ENCODE data around the gene TMEM95. TPM values are rescaled to one million over a fixed set of nuclear protein-coding genes. Genes with fewer than 3 reads are reported as not detected.

The TMEM95 gene
- total and polyA plus RNA-seq, 2 of the 8 experiments (the other 6 are each of a cell fraction or from before 2014, with no cell fraction given): not detected

DNA sequence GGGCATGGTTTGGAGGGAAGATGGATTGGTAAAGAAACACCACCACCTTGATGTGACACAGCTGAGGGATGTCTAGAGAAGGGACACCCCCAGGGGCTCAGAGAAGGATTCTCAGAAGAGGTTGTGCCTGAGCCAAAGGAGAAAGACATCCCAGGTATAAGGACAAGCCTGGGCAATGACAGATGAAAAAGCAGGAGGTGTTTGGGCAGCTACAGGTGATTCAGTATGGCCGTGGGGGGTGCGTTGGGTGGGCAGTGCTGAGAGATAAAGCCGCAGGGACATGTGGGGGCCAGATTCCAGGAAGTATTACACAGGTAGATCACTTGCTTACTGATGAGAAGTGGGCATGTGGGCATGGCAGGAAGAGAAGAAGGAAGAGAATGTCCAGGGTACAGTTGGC is 7.0 kb downstream of the TMEM95 start:
- no peaks in the 10 kb centered on the region for H3K79me2 ChIP-seq (ENCODE audit: control insufficient read depth in 1 of 2, insufficient read depth in 2 of 2, low read length in 2 of 2)
- H3K18ac ChIP-seq (ENCODE audit: extremely low read depth, low read length): no peak overlapping the region
- no peak overlapping the region for H2BK5ac ChIP-seq (ENCODE audit: low read depth, low read length)
- H3K4me3 ChIP-seq (ENCODE audit: extremely low read depth in 1 of 4, insufficient read depth in 2 of 4, low read depth in 3 of 4, low read length in 4 of 4): no peak overlapping the region
- no peaks in the 10 kb centered on the region for H3K79me1 ChIP-seq (ENCODE audit: low read depth, low read length)
- no peak overlapping the region for H2BK15ac ChIP-seq (ENCODE audit: low read length)
- H2BK12ac ChIP-seq (ENCODE audit: low read depth, low read length): no peak overlapping the region
- H3K4me2 ChIP-seq (ENCODE audit: insufficient read depth in 1 of 2, low read depth in 2 of 2, low read length in 2 of 2): no peak overlapping the region
- ChIA-PET POLR2A (ENCODE audit: partially characterized antibody) (interaction anchor here (0.9 to 1.5 kb wide), 5 partner anchors 18 to 141 kb away, joined by 3 to 5 read pairs (median 4); partner anchors contain the start of gene POLR2A), CTCF (ENCODE audit: partially characterized antibody) (interaction anchor here (0.7 to 2.1 kb wide), 7 partner anchors 8 to 141 kb away, joined by 3 to 11 read pairs (median 5); partner anchors contain the start of gene SPEM1)
- H3K4me1 ChIP-seq (replicated peaks in 1 of 4; ENCODE audit: control insufficient read depth in 3 of 4, insufficient read depth in 4 of 4, low read length in 3 of 4): peaks cover 0 to 1% (median under 1%) of the 10 kb centered on the region in 4 experiments; a peak in 3 of 7 replicates
- H2AFZ ChIP-seq (ENCODE audit: low read length): no peak overlapping the region
- H4K8ac ChIP-seq (ENCODE audit: extremely low read depth, insufficient read depth, low read length): no peak overlapping the region
- no peaks in the 10 kb centered on the region for H3K27me3 ChIP-seq (replicated peaks in 1 of 4; ENCODE audit: control insufficient read depth in 3 of 4, extremely low read depth in 1 of 4, insufficient read depth in 3 of 4, low read length in 3 of 4)
- H3K23ac ChIP-seq (ENCODE audit: insufficient read length): no peak overlapping the region
- FAIRE-seq (no peak), DNase-seq (ENCODE audit: low read depth in 1 of 2, low spot score in 2 of 2) (no peak)
- H4K20me1 ChIP-seq (replicated peaks in 1 of 2; ENCODE audit: control insufficient read depth in 1 of 2, insufficient read depth in 2 of 2, low read length in 2 of 2): no peaks in the 10 kb centered on the region
- 95% methylated on average over 3 of the region's 3 CpGs; no CpG with 5 or more reads in 1 of the 2 experiments for WGBS, 2 experiments (ENCODE audit: extremely low coverage in 1 of 2, insufficient coverage in 1 of 2, insufficient read length in 1 of 2, insufficient replicate concordance in 2 of 2, low coverage in 1 of 2, low lambda C conversion rate in 2 of 2, missing lambda C conversion rate in 1 of 2)
- no peak overlapping the region for H2AK5ac ChIP-seq (ENCODE audit: low read depth, low read length)
- no peak overlapping the region for H3K4ac ChIP-seq (replicated peaks; ENCODE audit: insufficient read length, low read depth, low read length)
- no peaks in the 10 kb centered on the region for H3K36me3 ChIP-seq (ENCODE audit: control insufficient read depth in 2 of 4, insufficient read depth in 4 of 4, low read length in 3 of 4)
- no peak for TF ChIP-seq NANOG (IDR thresholded peaks at IDR 0.05; ENCODE audit: insufficient read depth, low read depth, low read length, poor library complexity, severe bottlenecking)
- no peak for TF ChIP-seq BRCA1 (IDR thresholded peaks at IDR 0.05; ENCODE audit: low read depth, low read length)
- no peak for TF ChIP-seq KDM1A (IDR thresholded peaks at IDR 0.05; ENCODE audit: borderline replicate concordance, low read length)
- no peaks in the 10 kb centered on the region for H3K9me3 ChIP-seq (ENCODE audit: insufficient read depth in 2 of 2, low read depth in 1 of 2, low read length in 1 of 2)
- H4K5ac ChIP-seq (ENCODE audit: insufficient read length, low read depth, low read length): no peak overlapping the region
- H2BK120ac ChIP-seq (replicated peaks; ENCODE audit: low read depth, low read length): no peak overlapping the region
- no peak overlapping the region for H3K14ac ChIP-seq (ENCODE audit: insufficient read length)
- no peaks in the 10 kb centered on the region for H3K23me2 ChIP-seq (ENCODE audit: low read depth, low read length)
- no peak overlapping the region for H3K56ac ChIP-seq (replicated peaks; ENCODE audit: insufficient read length, low read depth, low read length)
- no peak overlapping the region for H3K9ac ChIP-seq (replicated peaks in 1 of 4; ENCODE audit: extremely low read depth in 1 of 4, low read depth in 3 of 4, low read length in 3 of 4)
- no peak overlapping the region for H3K27ac ChIP-seq (ENCODE audit: low read depth, low read length)
- H4K91ac ChIP-seq (replicated peaks; ENCODE audit: insufficient read length, low read length): no peak overlapping the region
- no peak overlapping the region for H2BK20ac ChIP-seq (ENCODE audit: low read length)

All from H1 (cell line).